Endothelial cell (in vitro differentiated cells): ENCODE data around the gene SUOX. TPM values are rescaled to one million over a fixed set of nuclear protein-coding genes. Genes with fewer than 3 reads are reported as not detected.

ENCODE experiments used
- DNase-seq: peaks from one replicate; pipeline ENCODE4 v3.0.0; 2021; ENCODE audit warnings: low spot score
- H3K27ac Mint-ChIP-seq: one replicate; pipeline ENCODE4 v1.8.0; 2021; ENCODE audit warnings: mixed read lengths, inconsistent platforms; ENCODE audit not compliant: unreplicated experiment
- H3K27me3 Mint-ChIP-seq: one replicate; pipeline ENCODE4 v1.8.0; 2021; ENCODE audit warnings: mild to moderate bottlenecking, moderate library complexity, mixed read lengths, inconsistent platforms; ENCODE audit not compliant: unreplicated experiment
- H3K36me3 Mint-ChIP-seq: one replicate; pipeline ENCODE4 v1.8.0; 2021; ENCODE audit warnings: mild to moderate bottlenecking, low read depth, mixed read lengths, inconsistent platforms; ENCODE audit not compliant: unreplicated experiment
- H3K4me1 Mint-ChIP-seq: one replicate; pipeline ENCODE4 v1.8.0; 2021; ENCODE audit warnings: mild to moderate bottlenecking, mixed read lengths, inconsistent platforms; ENCODE audit not compliant: unreplicated experiment
- H3K4me3 Mint-ChIP-seq: one replicate; pipeline ENCODE4 v1.8.0; 2021; ENCODE audit warnings: mild to moderate bottlenecking, mixed read lengths, inconsistent platforms; ENCODE audit not compliant: unreplicated experiment
- H3K9me3 Mint-ChIP-seq: one replicate; pipeline ENCODE4 v1.8.0; 2021; ENCODE audit warnings: mixed read lengths, inconsistent platforms; ENCODE audit not compliant: unreplicated experiment
- total RNA-seq: library from RNA; stranded (reverse); fragmentation: NEBNext Ultra II Directional; extraction: Animal tissue kit (Norgen Biotek cat#: 25700); gene quantifications from one replicate; pipeline ENCODE4 v1.2.1, GENCODE V29; 2021; ENCODE audit not compliant: unreplicated experiment
- TF ChIP-seq, protein P1 (sequence below): fragments of 200-600 bp; sonication (generic); IDR thresholded peaks from one replicate; pipeline ENCODE4 v1.5.0; 2021; ENCODE audit warnings: antibody characterized with exemption; ENCODE audit not compliant: unreplicated experiment

SUOX gene
- total RNA-seq, 1 donor from 2014 or later: 31.6 TPM

DNA sequence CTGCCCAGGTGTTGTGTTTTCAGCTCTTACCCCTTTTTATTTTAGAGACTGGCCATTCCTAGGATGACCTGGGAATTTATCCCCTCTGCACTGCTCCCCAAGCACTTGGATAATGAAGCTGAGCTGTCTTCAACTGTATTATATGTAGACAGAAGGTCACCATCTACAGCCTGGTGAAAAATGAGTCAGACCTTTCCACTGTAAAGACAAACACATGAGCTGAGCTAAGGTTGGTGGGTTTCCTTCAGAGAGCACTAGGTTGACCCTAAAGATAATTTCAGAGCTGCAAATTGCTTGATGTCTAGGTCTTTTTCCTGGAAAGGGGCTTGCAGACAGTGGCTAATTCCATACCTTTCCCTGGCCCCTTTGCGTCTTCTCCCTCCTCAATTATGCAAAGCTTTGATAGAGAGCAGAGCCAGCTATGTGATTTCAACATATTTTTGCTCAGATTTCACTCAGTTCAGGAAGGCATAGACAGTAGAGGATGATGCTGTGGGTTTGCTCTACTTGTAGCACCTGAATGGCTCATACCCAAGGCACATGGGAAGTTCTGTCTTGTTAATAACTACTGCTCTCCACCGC lies 14.5 kb downstream of the SUOX start:
- H3K36me3 Mint-ChIP-seq: no peaks in the 10 kb centered on the region
- no peak overlapping the region for H3K27ac Mint-ChIP-seq
- no peak overlapping the region for H3K4me3 Mint-ChIP-seq
- DNase-seq: no peak
- TF ChIP-seq, protein P1, sequence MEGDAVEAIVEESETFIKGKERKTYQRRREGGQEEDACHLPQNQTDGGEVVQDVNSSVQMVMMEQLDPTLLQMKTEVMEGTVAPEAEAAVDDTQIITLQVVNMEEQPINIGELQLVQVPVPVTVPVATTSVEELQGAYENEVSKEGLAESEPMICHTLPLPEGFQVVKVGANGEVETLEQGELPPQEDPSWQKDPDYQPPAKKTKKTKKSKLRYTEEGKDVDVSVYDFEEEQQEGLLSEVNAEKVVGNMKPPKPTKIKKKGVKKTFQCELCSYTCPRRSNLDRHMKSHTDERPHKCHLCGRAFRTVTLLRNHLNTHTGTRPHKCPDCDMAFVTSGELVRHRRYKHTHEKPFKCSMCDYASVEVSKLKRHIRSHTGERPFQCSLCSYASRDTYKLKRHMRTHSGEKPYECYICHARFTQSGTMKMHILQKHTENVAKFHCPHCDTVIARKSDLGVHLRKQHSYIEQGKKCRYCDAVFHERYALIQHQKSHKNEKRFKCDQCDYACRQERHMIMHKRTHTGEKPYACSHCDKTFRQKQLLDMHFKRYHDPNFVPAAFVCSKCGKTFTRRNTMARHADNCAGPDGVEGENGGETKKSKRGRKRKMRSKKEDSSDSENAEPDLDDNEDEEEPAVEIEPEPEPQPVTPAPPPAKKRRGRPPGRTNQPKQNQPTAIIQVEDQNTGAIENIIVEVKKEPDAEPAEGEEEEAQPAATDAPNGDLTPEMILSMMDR: no peak
- no peaks in the 10 kb centered on the region for H3K9me3 Mint-ChIP-seq
- H3K27me3 Mint-ChIP-seq: peaks cover 5% of the 10 kb centered on the region
- H3K4me1 Mint-ChIP-seq: peaks cover 17% of the 10 kb centered on the region

DNA sequence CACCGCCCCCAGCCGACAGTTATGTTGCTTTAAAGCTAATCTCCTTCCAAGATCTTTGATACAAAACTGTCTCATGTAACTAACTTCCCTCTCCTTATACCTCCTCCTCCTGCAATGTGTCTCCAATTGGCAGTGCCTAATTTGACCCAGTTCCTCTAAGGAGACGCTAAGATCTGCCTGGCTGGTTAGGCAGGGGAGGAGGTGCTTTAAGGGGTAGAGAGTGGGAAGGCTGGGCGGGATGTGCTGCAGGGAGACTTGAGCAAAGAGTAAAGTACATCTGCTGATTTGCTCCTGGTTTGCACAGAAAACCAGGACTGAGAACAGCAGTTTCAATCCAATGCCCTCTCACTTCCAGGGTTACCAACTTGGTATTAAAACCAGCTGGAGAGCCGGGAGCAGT lies 16.4 kb downstream of the SUOX start:
- no peaks in the 10 kb centered on the region for H3K9me3 Mint-ChIP-seq
- H3K4me1 Mint-ChIP-seq: peaks cover 8% of the 10 kb centered on the region
- no peak overlapping the region for H3K4me3 Mint-ChIP-seq
- no peak overlapping the region for H3K27ac Mint-ChIP-seq
- H3K36me3 Mint-ChIP-seq: no peaks in the 10 kb centered on the region
- peaks cover 3% of the 10 kb centered on the region for H3K27me3 Mint-ChIP-seq
- TF ChIP-seq, protein P1: no peak
- DNase-seq: no peak

DNA sequence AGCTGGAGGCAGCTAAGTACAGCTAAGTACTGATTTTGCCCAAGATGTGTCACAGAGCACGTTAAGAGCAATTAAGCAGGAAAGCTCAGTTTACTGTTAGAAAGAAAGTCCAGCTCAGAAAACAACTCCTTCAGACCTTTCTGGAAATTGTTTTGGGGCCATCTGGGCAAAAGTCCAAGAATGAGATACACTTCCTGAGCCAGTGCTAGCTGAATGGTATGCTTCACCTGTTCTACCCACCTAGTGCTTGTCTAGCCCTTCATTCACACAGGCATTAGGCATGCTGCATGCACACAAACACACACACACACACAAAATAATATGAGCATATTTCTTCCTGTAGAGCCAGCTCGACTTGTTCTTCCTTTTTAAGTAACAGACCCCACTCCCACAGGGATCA lies 17.1 kb downstream of the SUOX start:
- no peak for DNase-seq
- H3K27ac Mint-ChIP-seq: peak overlapping the region; percentile 30
- TF ChIP-seq, protein P1: no peak
- H3K9me3 Mint-ChIP-seq: no peaks in the 10 kb centered on the region
- no peak overlapping the region for H3K4me3 Mint-ChIP-seq
- H3K27me3 Mint-ChIP-seq: peaks cover 5% of the 10 kb centered on the region
- no peaks in the 10 kb centered on the region for H3K36me3 Mint-ChIP-seq
- H3K4me1 Mint-ChIP-seq: peaks cover 8% of the 10 kb centered on the region

DNA sequence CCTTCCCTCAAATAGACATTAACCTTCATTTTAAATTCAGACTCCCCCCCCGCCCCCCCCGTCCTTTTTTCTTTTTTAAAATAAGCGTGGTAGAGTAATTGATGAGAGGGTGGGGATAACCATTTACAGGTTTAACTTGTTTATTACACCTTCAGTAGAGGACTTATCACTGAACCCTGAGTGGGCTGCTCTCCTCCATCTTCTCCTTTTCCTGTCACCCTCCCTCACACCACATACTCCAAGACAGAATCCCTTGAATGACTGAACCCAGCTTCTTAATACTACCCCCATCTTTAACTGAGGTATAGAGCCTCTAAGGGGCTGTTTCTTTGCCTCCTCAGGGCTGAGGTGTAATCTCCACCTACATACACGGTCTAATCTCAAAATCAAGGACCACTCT lies 20.1 kb downstream of the SUOX start:
- Mint-ChIP-seq H3K4me3 (no peak overlapping the region), H3K36me3 (peaks cover 1% of the 10 kb centered on the region), H3K27me3 (peaks cover 9% of the 10 kb centered on the region), H3K9me3 (no peaks in the 10 kb centered on the region), H3K27ac (no peak overlapping the region), H3K4me1 (peaks cover 16% of the 10 kb centered on the region)
- DNase-seq: no peak
- TF ChIP-seq, protein P1: no peak

DNA sequence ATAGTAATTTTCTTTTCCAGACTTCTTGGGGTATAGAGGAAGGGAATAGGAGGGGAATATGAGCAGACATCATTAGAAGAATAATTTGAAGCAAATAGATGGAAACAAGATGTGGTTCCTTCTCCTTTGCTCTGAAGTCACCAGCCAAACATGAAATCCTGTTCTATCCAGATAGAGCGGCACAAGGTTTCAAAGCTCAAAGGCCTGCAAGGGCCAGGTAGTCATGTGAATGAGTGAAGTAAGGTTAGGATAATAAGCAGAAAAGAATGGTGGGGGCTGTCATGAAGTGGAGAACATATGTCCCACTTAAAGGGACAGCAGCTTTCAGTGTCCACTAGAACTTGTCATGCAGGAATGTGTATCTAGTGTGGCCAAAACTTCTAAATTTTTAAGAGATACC lies 21.3 kb downstream of the SUOX start:
- Mint-ChIP-seq H3K4me1 (peaks cover 16% of the 10 kb centered on the region), H3K27me3 (peaks cover 9% of the 10 kb centered on the region), H3K36me3 (peaks cover 4% of the 10 kb centered on the region), H3K4me3 (no peak overlapping the region), H3K9me3 (no peaks in the 10 kb centered on the region), H3K27ac (no peak overlapping the region)
- TF ChIP-seq, protein P1: no peak
- no peak for DNase-seq
